T-helper 2 cell (primary cell): ENCODE data around the gene VARS2.
"Not testable (repeated sequence)": the region's sequence is repeated elsewhere in the genome, so short reads cannot be mapped to it uniquely, and the experiment has no call there.

Experiments
- DNase-seq, 5 experiments: peaks; one replicate each; pipeline versions ENCODE4 v3.0.0 to v3.0.0-alpha.2; 2012 to 2022

The VARS2 gene

DNA sequence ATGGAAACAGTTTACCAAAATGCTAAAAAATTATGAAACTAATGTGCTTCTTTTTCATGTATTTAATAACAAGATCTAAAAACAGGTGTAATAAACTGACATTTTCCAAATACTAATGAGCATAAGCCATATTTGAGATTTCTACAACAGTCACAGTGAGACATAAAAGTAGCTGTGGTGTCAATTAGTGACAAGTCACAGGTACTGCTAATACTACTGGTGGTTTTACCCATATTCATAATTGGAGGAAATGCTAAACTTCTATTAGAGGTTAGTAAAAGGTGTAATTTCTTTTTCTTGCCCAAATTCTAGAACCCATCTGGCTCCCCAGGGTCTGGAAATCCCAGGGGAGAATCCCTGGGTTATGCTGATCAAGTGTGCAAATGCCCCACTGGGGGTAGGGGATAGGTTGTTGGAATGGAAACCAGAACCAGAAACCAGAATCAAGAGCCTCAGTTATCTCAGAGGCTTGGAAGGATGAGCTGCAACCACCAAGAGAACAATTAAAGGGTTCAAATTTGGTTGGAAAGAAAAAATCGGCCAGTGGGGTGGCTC lies 13.1 kb upstream of the VARS2 start:
- DNase-seq, result no peak

DNA sequence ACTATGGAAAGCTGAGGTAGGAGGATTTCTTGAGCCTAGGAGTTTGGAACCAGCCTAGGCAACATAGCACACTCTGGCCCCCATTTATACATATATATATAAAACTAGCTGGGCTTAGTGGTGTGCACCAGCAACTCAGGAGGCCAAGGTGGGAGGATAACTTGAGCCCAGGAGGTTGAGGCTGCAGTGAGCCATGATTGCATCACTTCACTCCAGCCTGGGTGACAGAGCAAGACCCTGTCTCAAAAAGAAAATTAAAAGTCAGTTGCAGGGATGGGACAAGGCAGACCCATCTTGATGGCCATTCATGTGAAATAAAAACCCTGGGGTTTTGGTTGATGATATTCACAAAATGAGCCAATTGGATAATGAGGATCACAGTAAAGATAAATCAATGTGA lies 12.6 kb upstream of the VARS2 start:
- DNase-seq, result no peak

DNA sequence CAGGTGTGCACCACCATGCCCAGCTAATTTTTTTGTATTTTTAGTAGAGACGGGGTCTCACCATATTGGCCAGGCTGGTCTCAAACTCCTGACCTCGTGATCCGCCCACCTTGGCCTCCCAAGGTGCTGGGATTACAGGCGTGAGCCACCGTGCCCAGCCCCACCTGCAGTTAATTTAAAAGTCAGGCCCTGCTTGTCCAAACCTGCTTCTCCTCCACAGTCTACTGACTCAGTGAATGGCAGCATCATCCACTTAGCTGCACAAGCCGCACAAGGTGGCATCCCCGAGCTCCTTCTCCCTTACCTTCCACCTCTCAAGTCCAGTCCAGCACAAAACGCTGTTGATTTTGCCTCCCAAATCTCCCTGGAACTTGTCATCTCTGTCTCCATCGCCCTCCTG lies 11.8 kb upstream of the VARS2 start:
- not testable (repeated sequence) for DNase-seq

DNA sequence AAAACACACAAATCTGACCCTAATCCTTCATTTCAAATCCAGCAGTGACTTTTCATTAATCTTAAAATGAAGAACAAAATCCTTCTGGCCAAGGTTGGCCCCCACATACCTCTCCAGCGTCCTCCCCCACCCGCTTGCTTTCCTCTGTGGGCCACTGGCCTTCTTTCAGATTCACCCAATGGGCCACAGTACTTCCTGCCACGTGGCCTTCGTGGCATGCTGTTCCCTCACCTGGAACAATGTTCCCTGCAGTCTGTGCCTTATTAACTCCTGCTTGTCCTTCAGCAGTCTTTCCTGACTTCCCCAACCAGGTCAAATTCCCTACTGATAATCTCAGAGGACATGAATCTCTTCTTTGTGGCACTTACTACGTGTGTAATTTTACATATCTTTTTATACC lies 11.3 kb upstream of the VARS2 start:
- DNase-seq, result no peak

DNA sequence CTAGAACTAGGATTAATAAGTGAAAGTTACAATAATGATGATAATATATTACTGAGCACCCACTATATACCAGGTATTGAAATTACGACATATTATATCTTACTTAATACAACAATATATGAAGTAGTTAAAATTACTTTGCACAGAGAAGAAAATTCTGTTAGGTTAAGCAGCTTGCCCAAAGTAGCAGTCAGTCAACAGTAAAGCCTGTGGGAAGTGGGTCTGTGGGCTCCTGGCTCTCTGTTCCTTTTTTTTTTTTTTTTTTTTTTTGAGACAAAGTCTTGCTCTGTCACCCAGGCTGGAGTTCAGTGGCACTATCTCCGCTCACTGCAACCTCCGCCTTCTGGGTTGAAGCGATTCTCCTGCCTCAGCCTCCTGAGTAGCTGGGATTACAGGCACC lies 10.8 kb upstream of the VARS2 start:
- no peak for DNase-seq

- DNase-seq, result not testable (repeated sequence)
Measured at GRCh38 chr6:30907290-30907757, 6.7 kb upstream of the VARS2 start.

DNA sequence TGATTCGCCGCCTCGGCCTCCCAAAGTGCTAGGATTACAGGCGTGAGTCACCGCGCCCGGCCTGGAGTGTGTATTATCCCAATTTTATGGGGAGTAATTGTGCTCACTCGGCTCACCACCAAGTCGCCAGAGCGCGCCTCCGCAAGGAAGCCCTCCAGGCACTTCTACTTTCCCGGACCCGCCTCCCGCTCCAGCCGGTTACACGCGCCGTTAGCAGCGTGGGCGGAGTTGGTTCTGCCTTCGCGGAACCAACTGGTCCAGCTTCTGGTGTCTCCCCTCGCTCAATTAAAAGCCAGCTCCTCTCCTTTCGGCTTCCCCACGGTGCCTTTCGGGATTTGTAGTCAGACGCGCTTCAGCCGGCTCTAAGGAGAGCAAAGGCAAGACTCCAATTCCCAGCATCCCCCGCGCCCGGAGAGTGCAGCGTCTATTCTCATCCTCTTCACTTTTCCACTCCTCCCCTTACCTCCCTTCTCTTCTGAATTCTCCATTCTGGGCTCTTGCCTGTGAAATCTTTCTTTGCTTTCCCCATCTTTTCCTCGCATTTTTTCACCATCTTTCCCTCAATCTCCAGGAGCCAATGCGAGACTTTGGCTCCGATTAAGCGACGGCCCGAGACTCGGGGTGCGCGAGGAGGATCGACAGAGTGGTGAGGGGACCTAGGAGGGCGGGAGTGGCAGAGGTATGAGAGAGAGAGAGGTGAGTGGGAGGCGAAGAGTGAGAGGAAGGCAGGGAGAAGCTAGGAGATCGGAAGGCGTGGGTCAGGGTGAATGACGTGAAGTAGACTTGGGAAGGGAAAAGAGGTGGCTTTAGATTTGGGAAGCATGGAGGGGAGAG lies 6.1 kb upstream of the VARS2 start, which contains the start of gene GTF2H4:
Gene GTF2H4, plus strand, starts transcription at position 450 of the 834 bp plus-strand sequence.
- DNase-seq, result peak; percentile 79 to 98 (median 91)

GRCh38 chr6:30908700-30909099 lies 5.3 kb upstream of the VARS2 start:
- DNase-seq, result no peak

GRCh38 chr6:30910473-30910872 lies 3.6 kb upstream of the VARS2 start:
- DNase-seq, result not testable (repeated sequence)

GRCh38 chr6:30912746-30913520 lies 1.1 kb upstream of the VARS2 start:
- DNase-seq, result no peak

GRCh38 chr6:30913721-30914075 lies 340 bp upstream of the VARS2 start:
- no peak for DNase-seq

- DNase-seq, result no peak
Measured at GRCh38 chr6:30914854-30915590, 984 bp downstream of the VARS2 start.

GRCh38 chr6:30915591-30915946 lies 1.5 kb downstream of the VARS2 start:
- DNase-seq, result peak in 1 of 5 experiments; percentile 49

DNA sequence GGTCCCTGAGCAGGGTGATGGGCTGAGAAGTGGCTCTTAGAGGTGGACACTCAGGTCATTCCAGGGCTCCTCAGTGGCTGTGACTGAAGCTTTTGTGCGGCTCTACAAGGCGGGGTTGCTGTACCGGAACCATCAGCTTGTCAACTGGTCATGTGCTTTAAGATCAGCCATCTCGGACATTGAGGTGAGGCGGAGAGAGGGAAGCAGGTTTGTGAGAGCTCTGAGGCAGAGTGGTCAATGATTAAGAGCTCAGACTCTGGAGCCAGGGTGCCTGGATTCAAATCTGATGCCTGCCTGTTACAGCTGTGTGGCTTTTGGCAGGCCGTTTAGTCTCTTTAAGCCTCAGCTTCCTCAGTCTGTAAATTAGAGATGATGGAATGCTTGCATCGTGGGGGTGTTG lies 3.0 kb downstream of the VARS2 start:
- DNase-seq, result no peak

DNA sequence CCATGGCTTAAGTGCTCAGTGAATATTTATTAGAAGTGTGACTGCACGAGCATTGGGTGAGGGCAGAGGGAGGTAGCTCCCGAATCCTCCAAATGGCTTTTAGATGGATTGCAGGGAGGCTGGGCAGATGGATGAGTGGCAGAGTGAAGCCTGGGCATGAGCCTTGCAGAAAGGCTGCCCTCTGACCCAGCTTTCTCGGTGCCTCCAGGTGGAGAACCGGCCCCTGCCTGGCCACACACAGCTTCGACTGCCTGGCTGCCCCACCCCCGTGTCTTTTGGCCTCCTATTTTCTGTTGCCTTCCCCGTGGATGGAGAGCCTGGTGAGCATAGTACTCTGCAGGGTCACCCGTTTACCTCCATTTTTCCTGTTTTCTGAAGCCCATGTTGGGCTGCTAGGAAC lies 3.4 kb downstream of the VARS2 start:
- DNase-seq, result no peak

- DNase-seq, result no peak
Measured at GRCh38 chr6:30918670-30919069, 4.6 kb downstream of the VARS2 start.

DNA sequence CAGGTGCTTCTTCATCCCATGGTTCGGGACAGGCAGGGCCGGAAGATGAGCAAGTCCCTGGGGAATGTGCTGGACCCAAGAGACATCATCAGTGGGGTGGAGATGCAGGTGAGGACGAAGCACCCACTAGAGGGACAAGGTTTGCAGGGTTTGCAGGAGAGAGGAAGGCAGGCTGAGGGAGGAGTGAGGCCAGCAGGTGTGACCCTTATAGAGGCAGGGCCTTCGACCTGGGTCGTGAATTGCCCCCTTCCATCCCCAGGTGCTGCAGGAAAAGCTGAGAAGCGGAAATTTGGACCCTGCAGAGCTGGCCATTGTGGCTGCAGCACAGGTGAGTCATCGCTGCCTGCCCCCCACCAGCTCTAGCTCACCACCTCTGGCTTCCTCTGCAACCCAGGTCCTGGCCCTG lies 8.4 kb downstream of the VARS2 start:
- DNase-seq, result no peak

DNA sequence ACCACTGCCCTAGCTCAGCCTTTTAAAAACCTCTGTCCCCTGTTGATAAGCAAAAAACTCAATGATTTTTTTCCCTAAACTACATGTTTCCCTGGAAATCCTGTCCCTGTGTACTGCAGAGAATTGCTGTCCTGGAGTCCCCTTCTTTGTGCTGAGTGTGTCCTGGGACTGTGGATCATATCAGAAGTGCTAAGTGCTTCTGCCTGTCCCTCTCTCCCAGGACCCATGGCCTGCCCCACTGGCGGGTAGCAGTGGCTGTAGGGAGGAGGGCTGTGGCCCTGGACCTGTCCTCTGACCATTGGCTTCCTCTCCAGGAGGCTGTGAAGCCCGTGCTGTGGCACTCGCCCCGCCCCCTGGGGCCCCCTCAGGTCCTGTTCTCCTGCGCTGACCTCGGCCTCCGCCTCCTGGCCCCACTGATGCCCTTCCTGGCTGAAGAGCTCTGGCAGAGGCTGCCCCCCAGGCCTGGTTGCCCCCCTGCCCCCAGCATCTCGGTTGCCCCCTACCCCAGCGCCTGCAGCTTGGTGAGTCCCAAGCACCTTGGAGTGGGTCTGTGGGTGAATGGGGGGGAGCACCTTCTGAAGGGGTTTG lies 10.1 kb downstream of the VARS2 start:
- not testable (repeated sequence) for DNase-seq

DNA sequence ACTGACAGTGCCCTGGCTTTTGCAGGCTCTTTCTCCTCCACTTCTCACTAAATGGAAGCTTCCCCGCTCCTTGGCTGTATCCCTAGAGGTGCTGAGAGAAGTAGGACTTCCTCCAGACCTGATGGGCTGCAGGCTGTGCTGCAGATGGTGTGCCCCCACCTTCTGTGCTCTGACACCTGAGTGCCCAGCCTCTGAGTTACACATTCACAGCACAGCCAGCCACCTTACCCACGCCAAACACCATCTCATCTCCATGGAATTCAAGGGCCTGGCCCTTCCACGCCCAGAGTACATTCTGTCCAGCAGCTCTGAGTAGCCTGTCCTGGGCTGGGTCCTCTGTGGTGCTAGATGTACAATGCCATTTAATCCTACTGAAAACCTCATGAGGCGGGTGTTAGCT lies 12.6 kb downstream of the VARS2 start:
- no peak for DNase-seq

DNA sequence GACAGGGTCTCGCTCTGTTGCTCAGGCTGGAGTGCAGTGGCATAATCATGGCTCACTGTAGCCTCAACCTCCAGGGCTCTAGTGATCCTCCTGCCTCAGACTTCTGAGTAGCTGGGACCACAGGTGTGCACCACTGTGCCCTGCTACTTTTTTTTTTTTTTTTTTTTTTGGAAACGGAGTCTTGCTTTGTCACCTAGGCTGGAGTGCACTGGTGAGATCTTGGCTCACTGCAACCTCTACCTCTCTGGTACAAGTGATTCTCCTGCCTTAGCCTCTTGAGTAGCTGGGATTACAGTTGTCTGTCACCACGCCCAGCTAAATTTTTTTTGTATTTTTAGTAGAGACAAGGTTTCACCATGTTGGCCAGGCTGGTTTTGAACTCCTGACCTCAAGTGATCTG lies 13.0 kb downstream of the VARS2 start:
- not testable (repeated sequence) for DNase-seq

DNA sequence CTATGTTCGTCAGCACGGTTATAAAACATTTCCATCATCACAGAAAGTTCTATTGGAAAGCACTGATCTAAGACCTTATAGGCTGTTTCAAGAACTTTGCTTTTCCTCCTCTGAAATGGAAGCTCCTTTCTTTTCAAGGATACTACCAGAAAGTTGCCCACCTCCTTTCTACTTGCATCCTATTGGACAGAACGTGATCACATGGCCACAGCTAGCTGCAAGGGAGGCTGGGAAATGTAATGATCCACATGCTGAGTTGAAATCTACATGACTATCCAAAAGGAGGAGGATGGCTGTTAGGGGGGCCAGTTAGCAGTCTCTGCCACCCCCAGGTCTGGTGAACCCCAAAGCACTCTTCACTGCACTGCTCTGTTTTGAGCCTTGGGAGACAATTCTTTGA lies 14.6 kb downstream of the VARS2 start:
- DNase-seq, result no peak

DNA sequence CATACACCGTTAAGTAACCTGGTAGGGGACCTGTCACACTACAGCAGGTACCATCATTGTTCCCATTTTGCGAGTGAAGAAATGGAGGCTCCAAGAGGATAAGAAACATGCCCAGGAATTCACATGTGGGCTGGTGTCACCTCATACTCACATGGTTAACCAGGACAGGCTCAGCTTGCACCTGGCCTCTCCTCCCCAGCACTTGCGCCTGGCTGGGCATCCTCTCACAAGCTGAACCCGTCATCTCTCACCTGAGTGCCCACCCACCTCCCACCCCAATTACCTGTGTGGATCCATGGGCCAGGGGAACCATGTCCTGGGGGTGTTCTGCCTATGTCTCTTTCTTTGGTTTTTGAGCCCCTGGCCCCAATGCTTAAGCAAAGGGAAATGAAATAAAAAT lies 16.5 kb downstream of the VARS2 start:
- no peak for DNase-seq

DNA sequence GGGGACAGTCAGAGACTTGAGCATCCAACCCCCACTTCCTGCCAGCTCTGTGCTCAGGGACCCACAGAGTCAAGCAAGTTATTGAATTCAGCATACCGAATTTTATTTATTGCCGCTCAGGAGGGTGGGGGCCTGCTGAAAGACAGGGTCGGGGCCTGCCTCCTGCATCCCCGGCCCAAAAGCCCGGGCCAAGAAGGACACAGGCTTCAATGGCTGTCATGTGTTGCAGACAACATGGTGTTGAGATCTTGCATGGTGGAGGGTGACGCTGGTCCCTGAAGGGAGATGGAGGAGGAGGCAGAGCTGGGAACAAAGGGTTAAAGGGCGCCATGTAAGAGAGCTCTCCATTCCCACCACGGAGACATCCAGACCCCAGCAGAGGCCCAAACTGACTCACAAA lies 17.2 kb downstream of the VARS2 start:
- DNase-seq, result no peak
